HG02870 (cell line): ENCODE data around the gene SPTA1.

ENCODE experiments used
- ATAC-seq: cut with Tn5 transposase; IDR thresholded peaks from one replicate; pipeline ENCODE4 v1.9.1; 2021; ENCODE audit warnings: mild to moderate bottlenecking, moderate library complexity; ENCODE audit not compliant: unreplicated experiment

Gene SPTA1

DNA sequence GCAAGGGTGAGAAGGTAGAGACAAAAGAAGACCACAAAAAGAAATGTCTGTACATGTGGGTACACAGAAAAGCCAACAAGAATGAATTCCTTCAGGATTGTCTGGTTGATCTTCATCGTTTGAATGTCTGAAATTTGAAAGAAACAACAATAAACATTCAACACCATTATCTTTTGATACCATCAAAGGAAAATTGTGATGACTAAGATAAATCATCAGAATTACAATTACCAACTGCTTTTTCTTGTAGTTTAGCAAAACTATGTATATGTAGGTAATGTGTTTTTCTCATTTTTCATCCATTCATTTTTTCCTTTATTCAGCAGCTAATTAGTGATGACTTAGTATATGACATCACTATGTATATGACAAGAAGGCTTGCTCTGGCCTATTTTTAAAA lies 106.8 kb downstream of the SPTA1 start, which contains the start of gene OR10X1:
OR10X1 (minus strand) TSS at position 167 of the 400 bp plus-strand sequence; CDS start at position 167, 0 bp downstream.
- ATAC-seq, result no peak

DNA sequence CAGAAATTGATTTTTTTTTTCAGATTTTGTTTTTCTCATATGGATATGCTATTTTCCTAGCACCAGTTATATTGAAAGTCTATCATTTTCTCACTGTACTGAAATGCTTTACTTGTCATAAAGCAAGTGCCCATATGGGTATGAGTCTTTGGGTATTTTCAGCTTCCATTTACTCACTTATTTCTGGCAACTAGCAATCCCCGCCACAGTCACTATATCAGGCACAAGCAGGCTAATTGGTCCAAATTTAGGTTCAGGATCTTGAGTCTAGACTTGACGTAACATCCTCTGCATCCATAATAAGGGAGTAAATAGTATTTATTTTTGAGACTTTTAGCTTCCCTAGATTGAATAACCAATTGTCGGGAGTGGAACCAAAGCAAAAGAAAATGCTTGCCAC lies 109.0 kb downstream of the SPTA1 start:
- ATAC-seq, result no peak

DNA sequence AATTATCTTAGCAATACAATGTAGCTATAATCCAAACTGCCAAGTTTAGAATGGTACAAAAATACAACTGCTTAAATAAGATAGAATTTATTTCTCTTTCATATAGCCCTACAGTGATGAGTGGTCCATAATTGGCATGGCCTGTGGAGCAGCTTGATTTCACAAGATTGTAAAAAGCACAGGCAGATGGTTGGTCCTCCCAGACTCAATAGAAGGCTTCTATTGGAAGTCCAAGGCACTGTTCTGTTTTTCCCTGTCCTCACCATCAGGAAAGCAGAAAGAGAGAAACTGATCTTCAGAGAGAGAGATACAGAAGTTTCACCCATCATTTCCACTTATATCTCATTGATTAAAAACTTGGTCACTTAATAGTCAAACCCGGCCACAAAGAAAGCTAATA lies 114.3 kb downstream of the SPTA1 start:
- no peak for ATAC-seq

DNA sequence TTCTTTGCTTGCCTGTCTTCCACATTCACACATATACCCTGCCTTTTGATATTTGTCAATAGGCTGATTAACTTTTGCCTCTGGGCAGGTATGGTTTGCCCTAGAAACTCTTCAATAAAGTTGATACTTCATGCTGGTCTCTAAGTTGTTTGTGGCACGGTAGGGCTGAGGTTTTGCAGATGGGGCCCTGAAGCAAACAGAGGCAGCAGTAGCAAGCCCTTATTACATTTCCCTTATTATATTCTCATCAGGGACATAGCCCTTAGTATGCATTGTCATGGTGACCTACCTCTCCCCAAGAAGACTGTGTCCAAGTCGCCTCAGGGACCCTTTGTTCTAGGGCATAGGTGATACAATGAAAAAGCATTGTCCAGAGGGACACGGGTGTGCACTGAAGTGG lies 116.0 kb downstream of the SPTA1 start, which contains the start of gene OR6P1:
OR6P1 (minus strand) TSS at position 101 of the 400 bp plus-strand sequence. CDS start 6,976 bp downstream, outside the sequence.
- no peak for ATAC-seq

DNA sequence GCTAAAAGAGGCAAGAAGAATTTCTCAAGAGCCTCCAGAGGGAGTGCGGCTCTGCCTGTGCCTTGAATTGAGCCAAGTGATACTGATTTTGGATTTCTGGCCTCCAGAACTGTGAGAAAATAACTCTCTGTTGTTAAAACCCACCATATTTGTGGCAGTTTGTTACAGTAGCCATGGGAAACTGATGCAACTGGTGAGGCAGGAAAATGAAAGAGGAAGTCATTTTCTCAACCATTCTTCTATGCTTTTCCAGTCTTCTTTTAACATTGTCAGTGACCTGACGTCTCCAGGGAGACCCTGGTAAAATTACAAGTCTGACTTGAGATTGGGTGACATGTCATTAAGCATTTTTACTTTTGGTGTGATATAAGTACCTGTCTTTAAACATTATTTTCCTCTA lies 121.9 kb downstream of the SPTA1 start:
- ATAC-seq, result no peak

DNA sequence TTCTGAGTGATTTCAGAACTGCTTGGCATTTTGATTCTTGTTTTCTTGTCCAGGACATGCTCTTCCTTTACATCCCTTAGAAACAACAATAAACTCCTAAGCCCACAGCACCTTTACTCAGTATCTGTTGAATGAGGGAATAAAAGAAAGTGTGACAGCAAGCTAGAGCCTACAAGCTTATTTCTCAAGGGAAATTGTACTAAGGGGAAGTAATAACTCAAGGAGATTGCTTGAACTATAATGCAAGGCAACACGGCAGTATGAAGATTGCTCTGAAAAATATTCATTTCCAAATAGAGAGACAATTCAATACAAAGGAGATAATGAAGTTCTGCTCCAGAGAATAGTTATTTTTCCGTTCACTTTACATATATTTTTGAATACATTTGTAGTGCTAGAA lies 122.7 kb downstream of the SPTA1 start:
- ATAC-seq, result no peak
